Middle frontal gyrus (tissue), 1 donor: ENCODE data around the gene FHOD3.

Source experiments
- DNase-seq: peaks from one replicate; pipeline ENCODE4 v3.0.0-alpha.2; 2015; ENCODE audit warnings: low spot score; ENCODE audit errors: extremely low spot score

Gene FHOD3

DNA sequence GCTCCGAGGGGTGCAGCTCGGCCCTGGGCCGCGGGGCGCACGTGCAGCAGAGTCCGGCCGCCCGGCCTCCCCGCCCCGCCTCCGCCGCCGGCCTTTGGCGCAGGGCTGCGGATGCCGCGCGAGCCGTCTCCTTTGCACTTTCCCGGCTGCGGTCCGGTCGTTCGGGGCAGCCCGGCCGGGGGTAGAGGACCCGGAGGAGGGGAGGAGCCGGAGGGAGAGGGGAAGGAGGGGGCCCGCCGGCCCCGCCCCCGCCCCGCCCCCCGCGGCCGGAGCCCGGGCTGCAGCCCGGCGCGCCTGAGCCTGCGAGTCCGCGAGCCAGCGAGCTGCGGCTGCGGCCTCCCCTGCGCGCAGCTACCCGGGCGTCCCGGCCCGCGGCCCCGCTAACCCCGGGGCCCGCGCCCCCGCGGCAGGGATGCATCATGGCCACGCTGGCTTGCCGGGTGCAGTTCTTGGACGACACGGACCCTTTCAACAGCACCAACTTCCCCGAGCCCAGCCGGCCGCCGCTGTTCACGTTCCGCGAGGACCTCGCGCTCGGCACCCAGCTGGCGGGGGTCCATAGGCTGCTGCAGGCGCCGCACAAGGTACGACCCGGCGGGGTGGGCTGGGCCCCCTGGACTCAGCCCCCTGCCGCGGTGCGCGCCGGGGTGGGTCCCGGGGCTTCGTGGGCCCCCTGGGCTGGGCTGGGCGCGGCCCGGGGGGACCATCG is at the start of gene FHOD3:
TSS of gene FHOD3 (plus strand) at position 297 of the 709 bp plus-strand sequence. CDS start at position 420, 123 bp downstream.
- no peak for DNase-seq

DNA sequence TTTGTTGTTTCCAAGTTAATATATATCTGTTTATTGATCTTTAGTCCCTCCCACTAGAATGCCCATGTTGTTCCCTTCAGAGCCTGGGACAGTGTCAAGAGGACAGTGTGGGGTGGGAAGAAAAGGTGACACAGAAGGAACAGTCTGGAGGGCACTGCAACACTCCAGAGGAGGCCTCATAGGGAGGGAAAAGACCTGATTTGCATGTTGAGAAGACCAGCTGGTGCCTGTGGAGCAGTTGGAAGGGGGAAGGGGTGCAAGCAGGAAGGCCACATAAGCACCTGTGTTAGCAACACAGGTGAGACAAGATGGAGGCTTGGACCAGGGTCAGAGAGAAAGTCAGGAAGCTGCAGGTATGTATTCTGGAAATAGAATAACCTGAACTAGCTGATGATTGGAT is 48.1 kb upstream of the FHOD3 start:
- no peak for DNase-seq

DNA sequence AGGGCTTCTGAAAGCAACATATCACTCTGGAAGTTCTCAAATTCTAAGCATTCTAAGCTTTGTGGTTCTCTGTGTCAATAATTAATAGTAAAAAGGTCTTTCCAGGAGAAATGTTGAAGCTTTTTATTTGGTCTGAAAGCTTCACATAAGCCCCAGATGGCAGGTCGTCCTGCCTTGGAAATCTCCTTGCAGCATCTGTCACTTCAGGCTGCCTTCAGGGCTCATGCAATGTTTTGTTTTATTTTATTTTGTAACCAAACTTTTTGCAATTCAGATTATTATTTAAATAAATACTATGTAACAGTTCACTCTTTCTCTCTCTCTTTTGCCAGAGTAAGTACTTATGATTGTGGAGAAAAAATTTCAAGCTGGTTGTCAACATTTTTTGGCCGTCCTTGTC is 46.7 kb upstream of the FHOD3 start:
- no peak for DNase-seq

DNA sequence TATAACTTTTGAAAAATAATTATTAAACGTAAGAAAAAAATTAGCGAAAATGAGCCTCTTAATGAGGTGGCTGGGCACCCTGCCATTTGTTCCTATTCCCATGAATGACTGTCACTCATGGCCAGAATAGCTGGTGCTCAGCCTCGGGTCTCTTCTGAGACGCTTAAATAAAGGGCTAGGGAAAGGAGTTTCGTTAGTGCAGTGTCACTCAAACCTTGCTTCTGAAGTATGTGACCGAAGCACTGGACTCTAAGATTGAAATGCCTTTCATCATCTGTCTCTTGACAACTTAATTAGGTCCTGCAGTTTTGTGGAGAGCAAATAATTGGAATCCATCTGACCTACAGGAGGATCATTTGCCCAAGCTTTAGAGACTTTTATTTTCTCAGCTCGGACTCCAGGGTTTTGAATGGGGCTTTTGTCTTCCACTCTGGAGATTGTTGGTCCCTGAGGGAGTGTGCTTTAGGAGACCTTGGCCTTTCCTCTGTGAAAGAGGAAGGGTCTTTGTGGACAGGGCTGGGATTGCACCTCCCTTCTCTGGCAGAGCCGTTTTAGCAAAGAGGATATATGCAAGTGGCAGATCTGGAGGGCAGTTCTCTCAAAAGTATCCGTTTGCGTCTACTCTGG is 42.3 kb upstream of the FHOD3 start:
- no peak for DNase-seq

DNA sequence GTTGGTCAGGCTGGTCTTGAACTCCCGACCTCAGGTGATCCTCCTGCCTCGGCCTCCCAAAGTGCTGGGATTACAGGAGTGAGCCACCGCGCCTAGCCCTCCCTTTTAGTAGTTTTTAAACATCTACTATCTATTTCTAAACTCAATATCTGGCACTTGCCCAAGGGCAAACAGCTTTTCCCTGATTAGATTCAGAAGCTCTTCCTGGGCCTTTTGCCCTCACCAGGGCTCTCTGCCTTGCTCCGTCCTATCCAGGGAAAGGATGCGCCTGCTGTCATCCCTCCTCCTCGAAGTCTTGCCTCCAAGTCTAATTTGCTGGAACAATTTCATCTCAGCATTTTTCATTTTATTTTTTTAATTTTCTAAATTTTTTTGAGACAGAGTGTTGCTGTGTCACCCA is 41.4 kb upstream of the FHOD3 start:
- DNase-seq, result no peak

DNA sequence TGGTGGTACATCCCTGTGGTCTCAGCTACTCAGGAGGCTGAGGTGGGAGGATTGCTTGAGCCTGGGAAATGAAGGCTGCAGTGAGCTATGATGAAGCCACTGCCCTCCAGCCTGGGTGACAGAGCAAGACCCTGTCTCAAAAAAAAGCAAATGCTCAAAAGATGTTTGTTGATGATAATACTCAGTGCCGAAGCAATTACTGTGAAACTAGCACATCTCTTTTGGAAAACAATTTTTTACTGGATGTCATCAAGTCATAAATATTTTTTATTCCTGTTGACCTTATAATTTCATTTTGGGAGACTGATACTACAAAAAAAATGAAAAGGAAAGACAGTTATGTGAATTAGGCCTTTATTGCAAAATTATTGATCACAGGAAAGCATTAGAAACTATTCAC is 34.5 kb upstream of the FHOD3 start:
- DNase-seq, result no peak

DNA sequence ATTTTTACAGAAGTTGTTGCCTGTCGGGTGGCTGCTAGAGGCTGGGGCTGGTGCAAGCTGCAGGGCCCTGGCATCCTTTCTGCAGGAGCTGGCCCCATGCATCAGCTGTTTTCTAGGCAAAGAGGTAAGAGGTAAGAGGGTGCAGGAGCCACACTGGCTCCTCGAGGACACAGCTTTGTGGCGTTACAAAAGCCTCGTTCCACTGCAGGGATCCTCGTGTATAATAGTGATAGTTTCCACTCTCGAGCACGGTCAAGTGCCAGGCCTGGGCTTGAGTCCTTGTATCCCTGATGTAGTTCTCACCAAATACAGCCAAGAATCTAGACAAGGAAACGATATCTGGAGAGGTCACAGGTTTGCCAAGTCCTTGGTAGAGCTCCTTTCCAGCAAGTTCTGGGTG is 33.2 kb upstream of the FHOD3 start:
- DNase-seq, result no peak

DNA sequence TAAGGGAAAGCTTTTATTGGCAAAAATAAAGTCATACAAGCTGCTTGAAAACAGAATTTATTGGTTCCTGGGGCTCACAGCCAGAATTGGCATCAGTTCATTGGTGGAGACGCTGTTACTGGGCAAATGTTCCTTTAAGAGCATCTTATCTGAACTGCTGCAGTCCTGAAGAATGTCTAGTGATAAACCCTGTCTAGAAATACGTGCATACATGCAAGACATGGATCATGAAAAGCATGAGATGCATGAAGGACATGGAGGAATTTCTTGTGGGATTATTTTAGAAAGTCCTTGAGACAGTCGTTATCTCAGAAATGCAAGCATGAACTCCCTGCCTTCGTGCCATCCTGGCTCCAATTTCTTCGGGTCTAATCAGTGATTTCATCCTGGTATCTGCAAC is 32.5 kb upstream of the FHOD3 start:
- no peak for DNase-seq

DNA sequence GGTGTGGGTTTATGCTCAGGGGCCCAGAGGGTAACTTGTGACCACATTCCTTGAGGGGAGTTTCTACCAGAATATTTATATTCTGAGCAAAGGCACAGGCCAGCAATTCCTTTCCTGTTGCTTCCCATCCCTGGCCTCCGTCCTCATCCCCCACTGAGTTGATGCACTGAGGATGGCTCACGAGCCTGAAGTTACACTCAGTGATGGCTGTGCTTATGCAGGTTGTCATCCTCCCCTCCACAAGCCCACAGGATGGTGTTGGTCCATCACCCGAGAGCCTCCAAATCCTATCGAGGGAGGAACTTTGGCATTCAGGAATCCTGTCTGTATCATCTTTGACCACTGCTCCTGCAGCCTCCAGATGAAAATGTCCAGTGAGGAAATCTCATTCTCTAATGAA is 28.4 kb upstream of the FHOD3 start:
- DNase-seq, result no peak

DNA sequence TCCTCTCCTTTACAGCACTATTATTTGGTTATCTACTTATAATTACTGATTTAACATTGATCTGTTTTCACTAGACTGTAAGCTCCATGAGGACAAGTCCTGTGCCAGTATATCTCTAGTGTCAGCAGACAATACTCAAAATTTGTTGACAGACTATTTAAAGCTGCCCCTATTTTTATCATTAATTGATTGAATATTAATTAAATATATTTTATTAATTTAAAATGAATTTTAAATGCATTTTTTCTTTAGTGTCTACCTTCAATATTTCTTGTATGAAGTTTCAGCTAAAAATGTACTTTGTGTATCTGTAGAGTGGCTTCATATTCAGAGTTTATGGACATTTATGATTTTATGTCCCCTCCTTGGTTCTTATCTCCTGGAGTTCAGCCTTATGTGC is 26.4 kb upstream of the FHOD3 start:
- no peak for DNase-seq

DNA sequence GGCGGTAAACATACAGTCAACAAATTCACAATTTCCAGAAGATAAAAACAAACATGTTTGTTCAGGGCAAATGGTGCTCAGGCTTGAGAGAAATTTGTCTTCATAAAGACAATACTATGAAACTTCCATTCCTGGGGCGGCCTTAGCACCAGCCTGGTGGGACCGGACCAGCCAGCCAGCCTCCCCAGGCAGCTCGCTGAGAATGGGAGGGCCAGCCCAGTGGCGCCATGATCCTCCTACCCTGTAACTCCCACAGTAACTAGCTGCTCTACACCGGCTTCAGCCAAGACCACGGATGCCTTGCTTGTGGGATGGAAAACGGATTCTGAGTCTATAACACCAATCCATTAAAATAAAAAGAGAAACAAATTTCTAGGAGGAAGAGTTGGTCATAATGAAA is 24.2 kb upstream of the FHOD3 start:
- no peak for DNase-seq

DNA sequence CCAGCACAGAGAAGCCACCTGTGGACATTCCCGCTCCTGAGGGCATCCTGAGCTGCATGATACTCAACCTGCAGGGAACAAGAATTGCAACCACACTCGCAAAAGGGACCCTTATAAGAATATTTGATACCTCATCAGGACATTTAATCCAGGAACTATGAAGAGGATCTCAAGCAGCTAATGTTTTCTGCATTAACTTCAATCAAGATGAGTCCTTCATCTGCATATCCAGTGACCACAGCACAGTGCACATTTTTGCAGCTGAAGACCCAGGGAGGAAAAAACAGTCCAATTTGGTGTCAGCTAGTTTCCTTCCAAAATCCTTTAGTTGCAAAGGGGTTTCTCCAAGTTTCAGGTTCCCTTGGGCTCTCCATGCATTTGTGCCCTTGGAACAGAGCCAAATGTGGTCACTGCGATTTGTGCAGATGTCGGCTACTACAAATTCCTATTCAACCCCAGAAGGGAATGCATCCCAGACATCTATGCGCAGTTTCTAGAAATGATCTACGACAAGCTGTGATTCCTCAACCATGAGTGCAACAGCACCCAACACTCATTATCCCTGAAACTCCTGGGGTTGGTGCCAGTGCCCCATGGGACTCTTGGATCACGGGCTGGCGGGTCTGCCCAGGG is 23.3 kb upstream of the FHOD3 start:
- no peak for DNase-seq

DNA sequence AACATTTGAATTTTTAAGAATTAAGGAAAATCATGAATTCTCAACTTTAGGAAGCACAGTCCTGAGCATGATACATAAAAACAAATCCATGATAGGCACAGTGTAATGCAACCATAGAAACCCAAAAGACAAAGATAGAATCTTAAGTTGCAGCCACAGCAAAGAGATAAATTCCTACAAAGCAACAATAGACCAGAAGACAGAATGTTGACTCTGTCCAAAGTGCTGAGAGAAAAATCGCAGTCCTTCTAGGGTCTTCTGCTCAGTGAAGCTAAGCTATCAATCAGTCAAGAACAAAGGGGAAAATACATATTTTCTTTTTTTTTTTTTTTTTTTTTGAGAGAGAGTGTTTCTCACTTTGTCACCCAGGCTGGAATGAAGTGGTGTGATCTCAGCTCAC is 22.0 kb upstream of the FHOD3 start:
- no peak for DNase-seq

DNA sequence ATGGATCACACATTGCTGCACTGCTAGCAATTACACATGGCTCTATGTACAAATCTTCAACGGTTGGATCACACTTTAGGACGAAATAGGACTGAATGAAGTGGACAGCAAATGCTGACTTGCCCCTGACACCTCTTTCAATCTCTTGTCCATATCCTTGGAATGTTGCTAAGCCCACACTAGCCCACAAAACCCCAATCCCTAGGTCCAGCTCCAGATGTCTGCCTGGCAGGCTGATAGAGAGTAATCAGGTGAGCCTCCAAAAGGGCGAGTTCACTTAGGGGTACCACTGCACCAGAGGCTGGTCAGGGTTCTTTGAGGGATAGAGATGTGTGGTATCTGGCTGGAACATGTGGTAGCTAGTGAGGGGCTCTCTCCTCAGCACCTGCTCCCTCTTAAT is 18.5 kb upstream of the FHOD3 start:
- no peak for DNase-seq

DNA sequence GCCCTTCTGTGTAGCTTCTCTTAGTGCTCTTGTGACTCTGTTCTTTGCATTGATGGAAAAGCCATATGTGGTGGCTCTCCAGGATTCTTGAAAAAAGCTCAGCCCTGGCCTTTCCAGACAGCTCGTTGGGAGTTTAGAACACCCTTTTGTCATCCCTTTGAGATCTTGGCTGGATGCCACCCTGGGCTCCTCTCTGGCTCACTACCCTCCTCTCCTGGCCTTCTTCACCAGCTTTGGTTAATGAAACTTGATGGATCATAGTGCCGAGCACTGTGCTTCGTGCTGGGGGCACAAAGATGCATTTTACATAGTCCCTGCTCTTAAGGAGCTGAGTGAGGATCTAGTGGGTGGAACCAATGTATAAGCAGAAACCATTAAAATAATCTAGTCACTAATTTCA is 15.6 kb upstream of the FHOD3 start:
- DNase-seq, result no peak

DNA sequence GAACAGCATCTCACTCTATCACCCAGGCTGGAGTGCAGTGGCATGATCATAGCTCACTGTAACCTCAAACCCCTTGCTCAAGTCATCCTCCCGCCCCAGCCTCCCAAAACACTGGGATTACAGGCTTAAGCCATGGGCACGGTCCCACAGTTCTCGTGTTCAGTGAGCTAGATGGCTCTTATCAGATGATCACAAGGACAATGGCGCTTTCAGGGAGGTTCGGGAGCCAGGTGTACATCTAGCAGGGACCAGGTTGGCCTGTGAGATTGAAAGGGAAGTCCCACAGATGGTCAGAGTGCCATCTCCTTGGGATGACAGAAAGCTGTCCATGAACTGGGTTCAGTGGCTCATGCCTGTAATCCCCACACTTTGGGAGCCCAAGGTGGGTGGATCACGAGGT is 14.1 kb upstream of the FHOD3 start:
- no peak for DNase-seq

DNA sequence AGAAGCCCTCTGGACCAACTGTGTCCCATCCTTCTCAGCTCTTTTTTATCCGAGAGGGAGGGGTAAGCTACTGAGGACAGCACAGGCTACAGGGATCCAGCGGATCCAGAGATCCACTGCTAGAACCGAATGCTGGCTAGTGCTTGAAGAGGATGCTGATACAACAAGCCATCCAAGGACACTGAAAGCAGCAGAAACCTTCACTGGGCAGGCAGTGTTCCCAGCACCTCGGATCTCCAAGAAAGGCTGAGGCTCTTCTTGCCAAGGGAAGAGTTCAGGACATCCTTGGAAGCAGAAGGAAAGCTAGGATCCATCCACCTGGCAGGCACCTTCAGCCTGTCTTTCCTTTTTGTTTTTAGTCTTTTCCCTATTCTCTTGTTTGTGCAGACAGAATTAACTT is 13.2 kb upstream of the FHOD3 start:
- no peak for DNase-seq

DNA sequence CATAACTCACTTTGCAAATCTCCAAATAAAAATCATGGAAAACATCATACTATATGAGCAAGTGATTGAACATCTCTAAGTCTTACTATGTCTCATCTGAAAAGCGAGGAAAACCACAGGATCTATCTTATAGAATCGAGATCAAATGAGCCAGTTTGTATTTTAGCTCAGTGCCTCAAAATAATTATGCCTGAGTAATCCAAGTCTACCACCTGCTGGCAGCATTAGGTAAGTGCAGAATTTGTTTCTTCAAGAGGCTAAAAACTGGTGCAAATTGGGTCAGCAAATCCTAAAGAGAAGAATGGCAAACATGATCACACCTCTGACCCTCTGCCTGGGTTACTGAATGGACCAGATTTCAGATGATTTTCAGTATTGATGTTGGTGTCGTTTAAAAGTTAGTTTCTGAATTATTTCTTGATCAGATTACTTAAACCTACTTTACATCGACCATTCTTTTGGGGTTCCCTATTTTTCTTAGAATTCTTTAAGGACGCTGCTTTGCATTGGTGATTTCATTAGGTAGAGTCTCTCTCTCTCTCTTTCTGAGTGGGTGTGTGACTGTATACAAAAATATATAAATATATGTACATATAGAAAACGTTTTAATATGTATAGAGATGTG is 12.7 kb upstream of the FHOD3 start:
- peak; percentile 79 for DNase-seq

DNA sequence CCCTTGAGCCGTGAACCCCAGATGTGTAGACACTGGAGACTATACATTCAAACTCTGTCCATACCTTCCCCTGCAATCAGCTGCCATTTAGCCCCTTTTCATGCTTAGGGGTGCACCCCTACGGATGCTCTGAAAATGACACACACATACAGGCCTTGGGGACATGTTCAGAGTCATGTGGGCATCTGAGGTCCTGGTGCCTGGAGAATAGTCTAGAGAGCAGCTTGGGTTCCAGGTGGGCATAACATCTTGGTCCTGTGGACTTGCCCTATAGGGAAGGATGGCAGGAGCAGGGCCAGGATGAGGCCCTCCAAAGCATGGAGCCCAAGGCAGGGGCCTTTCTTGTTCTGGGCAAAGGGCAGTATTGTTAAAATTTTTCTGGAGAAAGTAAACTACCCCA is 9.9 kb upstream of the FHOD3 start:
- no peak for DNase-seq

DNA sequence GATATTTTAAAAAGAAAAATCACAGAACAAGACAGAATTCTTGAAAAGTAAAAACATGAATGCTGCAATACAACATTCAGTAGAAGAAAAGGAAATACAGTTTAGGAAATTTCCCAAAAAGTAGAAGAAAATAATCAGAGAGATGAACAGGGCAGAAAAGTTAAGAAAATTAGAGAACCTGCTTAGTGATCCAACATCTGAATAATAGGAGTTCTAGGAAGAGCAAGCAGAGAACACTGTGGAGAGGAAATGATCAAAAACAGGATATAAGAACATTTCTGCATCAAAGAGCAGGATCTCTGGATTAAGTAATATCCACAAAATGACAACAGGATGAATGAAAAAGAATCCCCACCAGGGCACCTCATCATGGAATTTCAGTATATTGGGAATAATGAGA is 8.8 kb upstream of the FHOD3 start:
- DNase-seq, result no peak

DNA sequence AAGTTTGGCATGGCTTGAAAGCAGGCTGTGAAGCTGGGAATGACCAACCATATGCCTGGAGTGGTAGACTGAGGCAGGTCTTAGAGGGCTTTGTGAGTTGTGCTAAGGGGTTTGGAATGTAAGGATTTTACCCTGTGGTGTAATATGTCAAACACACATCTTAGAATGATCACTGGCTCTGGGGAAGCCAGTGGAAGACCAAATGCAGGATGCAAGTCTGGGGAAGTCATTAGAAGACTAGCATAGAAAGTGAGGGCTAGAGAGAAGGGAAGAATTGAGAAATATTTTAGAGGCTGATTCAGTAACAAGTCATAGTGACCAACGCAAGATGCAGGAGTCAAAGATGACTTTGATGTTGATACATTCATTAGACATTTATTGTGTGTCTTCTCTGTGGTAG is 3.5 kb upstream of the FHOD3 start:
- DNase-seq, result no peak

DNA sequence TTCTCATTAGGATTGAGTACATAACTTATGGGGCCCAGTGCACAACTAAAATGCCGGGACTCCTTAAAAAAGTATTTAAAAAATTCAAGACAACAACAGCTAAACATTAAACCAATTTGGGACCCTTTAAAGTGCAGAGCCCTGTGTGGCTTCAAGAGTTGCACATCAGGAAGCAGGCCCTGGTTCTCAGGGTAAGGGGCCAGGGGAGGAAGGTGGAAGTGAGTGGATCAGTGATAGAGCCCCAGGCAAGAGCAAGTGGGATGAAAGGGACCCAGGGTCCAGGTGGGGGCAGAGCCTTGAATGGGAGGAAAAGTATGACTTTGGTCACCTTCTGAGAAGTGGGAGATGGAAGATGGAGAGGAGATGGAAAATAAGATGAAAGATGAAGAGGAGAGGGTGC is 2.3 kb upstream of the FHOD3 start:
- DNase-seq, result no peak

DNA sequence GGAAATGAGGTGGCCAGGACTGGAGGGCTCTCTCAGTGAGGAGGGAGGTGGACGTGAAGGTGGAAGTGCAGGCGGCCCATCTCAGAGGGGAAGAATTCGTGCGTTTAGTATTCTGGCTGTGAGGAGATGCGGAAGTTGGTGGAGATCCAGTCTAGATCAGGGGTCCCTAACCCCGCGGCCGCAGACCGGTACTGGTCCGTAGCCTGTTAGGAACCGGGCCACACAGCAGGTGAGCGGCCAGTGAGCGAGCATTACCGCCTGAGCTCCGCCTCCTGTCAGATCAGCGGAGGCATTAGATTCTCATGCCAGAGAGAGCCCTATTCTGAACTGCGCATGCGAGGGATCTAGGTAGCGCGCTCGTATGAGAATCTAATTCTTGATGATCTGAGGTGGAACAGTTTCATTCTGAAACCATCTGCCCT is 1.6 kb upstream of the FHOD3 start:
- DNase-seq, result no peak
